Bronchial epithelial cell (primary cell): ENCODE measurements around the gene CGB5. TPM values are rescaled to one million over a fixed set of nuclear protein-coding genes. Genes with fewer than 3 reads are reported as not detected.
A peak's percentile ranks its signal among the peaks of the same experiment; 100 is the strongest.
"Not testable (repeated sequence)": the region's sequence is repeated elsewhere in the genome, so short reads cannot be mapped to it uniquely, and the experiment has no call there.

Source experiments
- DNase-seq: peaks from one replicate; pipeline ENCODE4 v3.0.0-alpha.2; 2010; ENCODE audit warnings: low read depth
- FAIRE-seq: peaks from 2 replicates; lab custom pipeline; 2011; peaks lifted over from hg19 to GRCh38; lab: Jason Lieb, UNC
- H3K27me3 ChIP-seq: 2 replicates; pipeline ENCODE4 v1.5.1; 2011; ENCODE audit warnings: low read length; ENCODE audit not compliant: control insufficient read depth, insufficient read depth
- H3K36me3 ChIP-seq: 2 replicates; pipeline ENCODE4 v1.5.1; 2011; ENCODE audit warnings: low read length; ENCODE audit not compliant: control insufficient read depth, insufficient read depth
- H3K4me3 ChIP-seq: 2 replicates; pipeline ENCODE4 v1.5.1; 2011; ENCODE audit warnings: mild to moderate bottlenecking, low read depth, low read length, control low read depth
- CTCF ChIP-seq: IDR thresholded peaks from 2 replicates; pipeline ENCODE4 v1.5.1; 2011; ENCODE audit warnings: mild to moderate bottlenecking, moderate library complexity, low read length, control low read depth, inconsistent platforms; ENCODE audit not compliant: insufficient read depth, severe bottlenecking
- total RNA-seq: library from RNA; depleted of rRNA; stranded (reverse); fragments of >200 nt; gene quantifications from 2 replicates; pipeline ENCODE4 v1.2.1, GENCODE V29; 2014

CGB5 gene
- total RNA-seq, 1 donor from 2014 or later: 0.26 TPM

GRCh38 chr19:49016067-49016839 is 27.4 kb upstream of the CGB5 start:
- no peak for DNase-seq
- peaks cover 8% of the 10 kb centered on the region for H3K36me3 ChIP-seq
- H3K27me3 ChIP-seq: no peaks in the 10 kb centered on the region
- no peak for TF ChIP-seq CTCF
- no peak for FAIRE-seq
- H3K4me3 ChIP-seq: no peak overlapping the region

- Histone ChIP-seq H3K36me3 (peaks cover 5% of the 10 kb centered on the region), H3K27me3 (no peaks in the 10 kb centered on the region), H3K4me3 (peak within 1 kb of the TSS; percentile 36)
- DNase-seq: no peak
- no peak for FAIRE-seq
- no peak for TF ChIP-seq CTCF
Measured at GRCh38 chr19:49017041-49017665, 26.5 kb upstream of the CGB5 start, which contains the start of gene LHB. TSS of gene LHB (minus strand) at chr19:49017091. CDS start at chr19:49017081, 10 bp downstream.

- Histone ChIP-seq H3K36me3 (peaks cover 5% of the 10 kb centered on the region), H3K4me3 (peak overlapping the region; percentile 36), H3K27me3 (no peaks in the 10 kb centered on the region)
- DNase-seq: no peak
- TF ChIP-seq CTCF: peak; percentile 66
- FAIRE-seq: no peak
Measured at GRCh38 chr19:49017666-49018351, 25.8 kb upstream of the CGB5 start.

GRCh38 chr19:49018388-49019241 is 25.0 kb upstream of the CGB5 start:
- not testable (repeated sequence) for H3K27me3 ChIP-seq, H3K36me3 ChIP-seq, DNase-seq
- H3K4me3 ChIP-seq: peak overlapping the region; percentile 36
- FAIRE-seq: peak; percentile 66

- FAIRE-seq (no peak), DNase-seq (no peak)
- Histone ChIP-seq H3K27me3 (no peaks in the 10 kb centered on the region), H3K36me3 (peaks cover 5% of the 10 kb centered on the region), H3K4me3 (peak overlapping the region; percentile 36)
- TF ChIP-seq CTCF: peak; percentile 26
Measured at GRCh38 chr19:49019242-49019932, 24.3 kb upstream of the CGB5 start.
